Stimulated activated CD8-positive, alpha-beta memory T cell treated with anti-CD3 and anti-CD28 coated beads, Interleukin-4, amount 100 ng/mL, for 24 hours (primary cell): ENCODE results near the gene PITX2.

Experiments used
- DNase-seq: peaks from one replicate; pipeline ENCODE4 v3.0.0-alpha.2; 2020; ENCODE audit warnings: low read depth

Gene PITX2

DNA sequence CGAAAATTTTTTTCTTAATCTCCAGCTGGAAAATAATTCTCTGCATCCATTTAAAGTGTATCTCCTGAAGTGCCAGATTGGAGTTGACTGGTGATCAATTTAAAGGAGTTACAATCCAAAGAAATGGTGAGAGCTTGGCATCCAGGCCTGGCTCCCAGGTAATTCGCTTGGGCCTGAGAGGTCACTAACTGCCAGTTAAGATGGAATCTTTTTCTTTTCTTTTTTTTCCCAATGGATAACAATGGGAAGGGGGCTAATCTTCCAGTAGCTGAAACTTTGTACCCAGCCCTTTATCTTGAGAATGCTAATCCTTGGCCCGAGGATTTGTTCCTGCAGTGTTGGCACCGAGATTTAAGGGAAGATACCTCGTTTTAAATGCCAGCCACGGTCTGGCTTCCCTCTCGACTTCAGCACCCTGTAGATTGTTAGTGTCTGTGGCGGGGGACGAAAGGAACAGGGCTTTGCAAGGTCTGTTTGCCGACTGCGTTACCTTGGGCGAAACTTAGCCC, 13.3 kb upstream of the PITX2 start:
- no peak for DNase-seq

DNA sequence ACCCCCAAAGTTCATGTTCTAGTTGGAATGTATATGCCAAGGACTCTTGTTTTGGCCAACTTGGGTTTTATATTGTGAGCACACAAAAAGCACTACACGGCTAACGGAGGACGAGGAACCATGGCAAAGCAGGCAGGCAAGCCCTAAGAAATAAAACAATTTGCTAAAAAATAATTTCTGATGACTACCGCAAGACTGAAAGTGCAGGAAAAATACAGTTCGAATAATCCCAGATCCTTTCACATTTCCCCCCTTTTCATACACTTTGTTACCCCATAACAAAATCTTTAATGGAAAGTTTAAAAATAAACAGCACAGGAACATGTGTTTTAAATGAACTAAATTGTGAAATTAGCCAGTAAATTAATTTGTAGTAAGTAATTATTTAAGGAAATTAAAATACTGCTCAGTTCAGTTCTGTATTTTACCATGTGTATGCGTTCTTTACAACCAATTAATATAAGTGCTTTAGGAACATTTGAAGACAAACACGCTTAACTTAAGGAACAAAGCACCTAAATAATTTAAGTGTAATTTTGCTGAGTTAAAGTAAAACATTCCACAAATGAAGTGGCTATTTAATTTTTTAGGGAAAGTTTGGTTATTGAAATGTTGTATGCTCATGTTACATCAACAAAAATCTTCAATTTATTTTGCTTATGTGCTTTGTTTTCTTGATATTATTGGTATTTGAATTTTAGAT, 12.4 kb upstream of the PITX2 start:
- no peak for DNase-seq

- no peak for DNase-seq
Observed at GRCh38 chr4:110634350-110635162, 11.7 kb upstream of the PITX2 start.

- no peak for DNase-seq
Observed at GRCh38 chr4:110633358-110634341, 10.8 kb upstream of the PITX2 start.

DNA sequence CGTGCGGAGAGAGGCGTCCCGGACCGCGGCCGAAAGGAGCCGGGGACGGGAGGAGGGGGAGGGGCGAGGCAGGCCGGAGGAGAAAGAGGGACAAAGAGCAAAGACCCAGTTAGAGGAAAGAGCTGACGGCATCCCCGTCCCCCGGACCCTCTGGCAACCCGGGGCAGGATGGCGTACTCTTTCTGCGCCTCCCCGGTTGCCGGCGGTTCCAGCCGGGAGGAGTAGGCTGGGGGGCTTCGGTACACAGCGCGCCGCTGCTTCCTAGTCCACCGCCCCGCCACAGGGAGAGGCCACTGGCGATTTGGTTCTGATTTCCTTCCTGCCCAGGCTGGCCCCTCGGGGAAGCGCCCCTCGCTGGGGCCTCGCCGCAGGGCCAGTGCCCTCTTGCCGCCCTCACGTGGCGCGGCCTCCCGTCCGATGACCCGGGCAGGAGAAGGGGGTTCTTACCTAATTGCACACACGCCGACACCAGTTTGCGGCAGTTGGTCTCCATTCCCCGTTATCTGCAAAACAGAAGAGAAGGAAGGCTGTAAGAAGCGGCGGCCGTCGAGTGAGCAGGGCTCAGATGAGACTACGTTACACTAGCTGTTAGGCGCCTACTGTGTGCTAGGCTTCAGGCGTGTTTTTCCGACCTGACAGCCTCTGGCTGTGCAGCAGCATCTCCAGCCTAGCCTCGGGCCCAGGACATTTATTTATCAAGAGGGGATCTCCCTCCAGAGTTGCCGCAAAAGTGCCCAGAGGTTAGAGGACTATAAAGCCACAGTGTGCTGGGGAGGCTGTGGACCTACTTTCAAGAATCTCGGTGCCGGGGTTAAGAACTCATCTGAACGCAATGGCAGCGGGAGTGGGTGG, 9.9 kb upstream of the PITX2 start:
- no peak for DNase-seq

GRCh38 chr4:110631584-110632505, 9.0 kb upstream of the PITX2 start:
- no peak for DNase-seq

- no peak for DNase-seq
Observed at GRCh38 chr4:110630688-110631402, 8.0 kb upstream of the PITX2 start.

DNA sequence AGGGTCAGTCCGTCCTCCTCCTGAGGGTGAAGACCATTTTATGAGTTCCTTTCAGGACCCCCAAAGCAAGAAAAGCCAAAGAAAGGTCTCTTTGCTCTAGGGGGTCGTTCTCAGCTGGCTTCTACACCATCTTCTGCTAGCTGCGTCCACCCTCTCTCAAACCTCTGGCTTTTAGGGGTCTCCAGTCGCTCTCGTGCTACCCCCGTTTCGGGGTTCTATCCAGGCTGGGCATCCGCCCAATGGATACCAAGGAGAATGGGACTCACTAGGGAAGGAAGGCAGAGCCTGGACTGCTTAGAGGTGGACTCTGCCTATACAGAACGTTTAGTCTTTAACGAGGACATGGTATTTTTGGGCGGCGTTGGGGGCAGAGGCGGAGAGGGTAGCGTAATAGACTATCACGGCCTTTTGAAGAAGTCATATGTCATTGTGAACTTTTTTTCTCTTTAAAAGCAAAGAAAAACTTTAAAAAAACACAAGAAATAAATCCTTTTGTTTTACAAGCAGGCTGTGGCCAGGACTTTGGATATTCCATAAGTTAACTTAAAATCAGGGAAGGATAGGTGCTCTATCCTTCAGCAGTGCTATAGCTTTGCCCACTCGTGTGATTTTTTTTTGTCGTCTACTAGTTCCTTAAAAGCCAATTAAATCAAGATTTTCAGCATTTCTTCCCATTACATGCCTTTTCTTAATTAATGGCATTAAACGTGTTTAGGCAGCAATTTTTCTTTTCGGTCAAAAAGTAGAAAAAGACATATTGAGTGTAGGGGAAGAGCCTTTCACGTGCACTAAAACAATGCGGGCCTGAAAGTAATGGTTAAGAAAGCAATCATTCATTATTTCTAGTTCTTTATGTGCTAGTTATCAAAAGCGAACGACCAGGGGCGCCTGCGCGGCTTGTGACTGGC, 7.2 kb upstream of the PITX2 start:
- no peak for DNase-seq

- DNase-seq, result no peak
Observed at GRCh38 chr4:110629214-110629754, 6.4 kb upstream of the PITX2 start.

DNA sequence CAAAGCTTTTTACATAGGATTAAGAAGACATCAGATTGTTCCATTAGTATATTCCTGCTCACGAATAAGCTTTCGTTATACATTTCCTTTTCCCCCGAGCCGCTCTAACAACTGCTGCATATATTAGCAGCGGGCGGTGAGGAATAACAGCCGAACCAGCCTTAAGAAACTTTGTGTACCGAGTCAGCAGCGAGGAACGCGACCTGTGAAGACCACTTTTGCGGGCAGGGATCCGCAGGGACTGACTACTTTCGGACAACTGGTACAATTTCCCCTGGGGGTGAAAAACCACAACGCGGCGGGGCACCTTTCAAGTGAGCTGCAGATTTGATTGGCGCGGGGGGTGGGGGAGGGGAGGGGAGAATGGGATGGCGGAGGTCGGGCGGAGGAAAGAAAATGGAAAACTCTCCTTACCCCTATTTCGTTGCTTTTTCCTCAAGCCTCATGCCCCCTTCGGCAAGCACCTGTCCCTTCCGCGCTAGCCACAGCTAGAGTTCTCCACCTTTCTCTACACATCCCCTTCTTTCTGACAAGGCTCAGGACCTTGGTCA, 5.9 kb upstream of the PITX2 start:
- DNase-seq, result no peak

DNA sequence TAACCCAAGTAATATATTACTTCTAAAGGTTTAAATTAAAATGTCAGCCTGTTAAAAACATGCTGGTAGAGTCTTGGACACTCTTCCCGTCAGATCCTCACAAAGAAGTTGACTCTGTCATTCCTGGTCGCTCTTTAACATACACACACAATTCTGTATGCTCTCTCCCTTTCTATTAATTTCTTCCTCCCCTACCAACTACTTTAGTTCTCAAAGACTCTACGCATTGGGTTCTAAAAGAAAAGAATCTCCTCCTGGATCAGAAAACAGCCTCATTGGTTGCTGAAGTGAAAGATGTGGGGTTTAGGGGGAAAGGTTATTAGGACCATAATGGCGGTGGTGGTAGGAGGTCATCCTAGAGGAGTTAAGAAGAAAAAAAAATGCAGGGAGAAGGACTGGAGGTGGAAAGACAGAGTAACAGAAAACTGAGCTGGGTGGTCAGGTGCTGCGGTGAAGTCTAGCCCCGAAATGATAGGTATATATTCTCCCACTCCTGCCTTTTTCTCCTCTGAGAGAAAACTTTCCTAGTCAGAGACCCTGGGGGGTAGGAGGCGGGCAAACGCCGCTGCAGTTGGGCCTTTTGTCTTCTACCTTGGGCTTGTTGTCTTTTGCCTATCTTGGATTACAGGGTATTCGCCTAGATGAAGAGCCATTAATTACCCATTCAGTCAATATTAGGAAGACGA, 5.2 kb upstream of the PITX2 start:
- no peak for DNase-seq

GRCh38 chr4:110626532-110627153, 3.8 kb upstream of the PITX2 start:
- no peak for DNase-seq

GRCh38 chr4:110625576-110626257, 2.8 kb upstream of the PITX2 start:
- no peak for DNase-seq

DNA sequence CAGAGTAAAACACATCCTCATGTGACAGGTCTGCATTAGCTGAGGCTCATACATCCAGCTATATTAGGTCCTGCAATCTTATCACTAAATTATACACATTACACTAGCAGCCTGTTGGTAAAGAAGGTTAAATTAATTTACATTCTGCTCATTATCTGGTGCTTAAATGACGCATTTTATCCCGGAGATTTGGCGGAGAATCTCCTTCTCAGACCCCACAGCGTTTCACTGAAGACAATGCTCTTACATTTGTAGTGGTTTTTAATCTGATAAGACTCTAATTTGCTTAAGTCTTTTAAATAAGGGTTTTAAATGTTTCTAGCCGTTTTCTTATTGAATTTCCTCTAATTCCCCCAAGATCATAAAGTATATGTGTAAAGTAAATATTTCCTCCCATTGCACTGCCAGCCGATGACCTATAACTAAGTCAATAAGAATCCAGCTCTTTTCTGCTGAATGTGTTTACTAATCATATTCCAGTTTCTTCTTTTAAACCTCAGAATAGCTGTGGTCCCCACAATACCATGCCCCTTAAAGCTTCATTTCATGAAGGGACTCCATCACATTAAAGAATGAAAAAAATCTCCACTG, 2.1 kb upstream of the PITX2 start:
- no peak for DNase-seq

DNA sequence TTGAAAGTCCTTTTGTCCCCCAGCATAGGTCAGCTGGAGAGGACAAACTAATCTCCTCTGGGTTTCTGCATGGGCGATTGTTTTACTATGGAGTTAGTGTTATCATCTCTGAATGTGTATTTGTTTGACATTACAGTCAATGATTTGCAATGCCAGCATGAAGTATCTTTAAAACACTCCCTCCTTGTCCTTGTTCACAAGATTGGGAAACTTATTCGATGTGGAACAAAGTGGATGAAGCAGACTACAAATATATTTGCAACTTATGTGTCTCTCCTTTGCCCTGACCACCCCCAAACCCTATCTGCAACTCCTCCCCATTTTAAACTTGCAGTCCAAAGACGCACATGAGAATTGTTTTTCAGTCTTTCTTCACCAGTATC, 1.5 kb upstream of the PITX2 start:
- no peak for DNase-seq
